Daoy (cell line): ENCODE measurements around the gene ESPL1. TPM values are rescaled to one million over a fixed set of nuclear protein-coding genes. Genes with fewer than 3 reads are reported as not detected.

Experiments
- DNase-seq: peaks from one replicate; pipeline ENCODE4 v3.0.0-alpha.2; 2015; ENCODE audit warnings: low read depth
- total RNA-seq: library from RNA; depleted of rRNA; stranded (reverse); fragments of >200 nt; shearing (Covaris generic); gene quantifications from 2 replicates; pipeline ENCODE4 v1.2.3, GENCODE V29; 2014; rRNA removed

Gene ESPL1
- total RNA-seq, 1 experiment from 2014 or later = 29.0 TPM

- no peak for DNase-seq
Measured at GRCh38 chr12:53336181-53336681, 68.1 kb downstream of the ESPL1 start, which contains the start of gene SP7. SP7 (minus strand) TSS chr12:53336354; CDS start chr12:53335646, 708 bp downstream.

GRCh38 chr12:53338017-53338416, 69.9 kb downstream of the ESPL1 start:
- no peak for DNase-seq

GRCh38 chr12:53338916-53339315, 70.8 kb downstream of the ESPL1 start:
- no peak for DNase-seq

- DNase-seq = no peak
Measured at GRCh38 chr12:53340398-53340797, 72.3 kb downstream of the ESPL1 start.

Other genes with a start within 250 kb of the ESPL1 start
- gene TNS2, start 218.2 kb upstream of the ESPL1 start, total RNA-seq = 7.0 and 8.2 TPM in 2 replicates
- gene SPRYD3, start 188.9 kb upstream of the ESPL1 start, total RNA-seq = 22.2 and 23.8 TPM in 2 replicates
- gene IGFBP6, start 170.6 kb upstream of the ESPL1 start, total RNA-seq = 53.5 and 68.5 TPM in 2 replicates
- gene SOAT2, start 164.8 kb upstream of the ESPL1 start, total RNA-seq = not detected in 2 replicates
- 10.9 and 12.0 TPM in 2 replicates for gene ZNF740, start 87.6 kb upstream of the ESPL1 start, total RNA-seq
- 4.7 and 11.0 TPM in 2 replicates for gene CSAD, start 87.4 kb upstream of the ESPL1 start, total RNA-seq
- 0.03 and 0.34 TPM in 2 replicates for gene ITGB7, start 61.0 kb upstream of the ESPL1 start, total RNA-seq
- 3.5 and 6.2 TPM in 2 replicates for gene RARG, start 36.1 kb upstream of the ESPL1 start, total RNA-seq
- gene PFDN5, start 27.2 kb downstream of the ESPL1 start, total RNA-seq = 480 and 590 TPM in 2 replicates
- gene MYG1, start 31.4 kb downstream of the ESPL1 start, total RNA-seq = 86.6 and 89.2 TPM in 2 replicates
- 106 and 116 TPM in 2 replicates for gene AAAS, start 53.3 kb downstream of the ESPL1 start, total RNA-seq
- not detected in 2 replicates for gene SP7, start 68.1 kb downstream of the ESPL1 start, total RNA-seq
- gene SP1, start 111.9 kb downstream of the ESPL1 start, total RNA-seq = 18.3 and 21.8 TPM in 2 replicates
- gene AMHR2, start 155.6 kb downstream of the ESPL1 start, total RNA-seq = not detected in 2 replicates
- gene PRR13, start 173.4 kb downstream of the ESPL1 start, total RNA-seq = 60.9 and 85.2 TPM in 2 replicates
- gene PCBP2, start 183.8 kb downstream of the ESPL1 start, total RNA-seq = 120 and 148 TPM in 2 replicates
- gene MAP3K12, start 231.2 kb downstream of the ESPL1 start, total RNA-seq = 5.6 and 5.7 TPM in 2 replicates
- 58.1 and 75.8 TPM in 2 replicates for gene TARBP2, start 233.0 kb downstream of the ESPL1 start, total RNA-seq
- gene NPFF, start 239.2 kb downstream of the ESPL1 start, total RNA-seq = not detected in 2 replicates